Caco-2 (cell line): Measurements from ENCODE around the gene CSTA. TPM values are rescaled to one million over a fixed set of nuclear protein-coding genes. Genes with fewer than 3 reads are reported as not detected.

Source experiments
- Bru-seq: library from RNA; stranded (reverse); fragments of 400-500 nt; gene quantifications from one replicate; lab custom pipeline; 2021; lab: Mats Ljungman, UMichigan
- BruChase-seq, 2 experiments: library from RNA; stranded (reverse); fragments of 400-500 nt; gene quantifications; one replicate each; lab custom pipeline; 2021; lab: Mats Ljungman, UMichigan
- BruUV-seq: library from RNA; stranded (reverse); fragments of 400-500 nt; replicated peaks from 2 replicates; lab custom pipeline; 2021; lab: Mats Ljungman, UMichigan
- CTCF ChIA-PET: fragments of 300-600 bp; sonication (Branson Sonifier 250); formaldehyde crosslinking; loops from one replicate; lab custom pipeline; 2022; ENCODE audit warnings: antibody characterized with exemption; lab: Charles Lee
- POLR2A ChIA-PET: fragments of 300-600 bp; sonication (Branson Sonifier 250); formaldehyde crosslinking; loops from one replicate; lab custom pipeline; 2022; ENCODE audit warnings: antibody characterized with exemption; lab: Charles Lee
- DNase-seq, 2 experiments: peaks; one replicate each; pipeline versions ENCODE4 v3.0.0 to v3.0.0-alpha.2; 2020 to 2022
- H3K27me3 ChIP-seq: replicated peaks from 2 replicates; pipeline ENCODE4 v1.6.0; 2011; ENCODE audit warnings: low read length; ENCODE audit not compliant: control insufficient read depth, insufficient read depth
- H3K36me3 ChIP-seq: 2 replicates; pipeline ENCODE4 v1.5.1; 2011; ENCODE audit warnings: low read length; ENCODE audit not compliant: control insufficient read depth, insufficient read depth
- H3K4me1 ChIP-seq: fragments of 250-450 bp; sonication (Bioruptor Pico); 2 replicates; pipeline ENCODE4 v1.5.1; 2020; ENCODE audit warnings: mild to moderate bottlenecking
- H3K4me3 ChIP-seq: 2 replicates; pipeline ENCODE4 v1.5.1; 2011; ENCODE audit warnings: low read depth, mild to moderate bottlenecking, control low read depth, low read length
- H3K9me3 ChIP-seq: fragments of 250-450 bp; sonication (Bioruptor Pico); 2 replicates; pipeline ENCODE4 v1.5.1; 2020; ENCODE audit warnings: mild to moderate bottlenecking, moderate library complexity
- H3K27ac Mint-ChIP-seq: one replicate; pipeline ENCODE4 v1.8.0; 2022; ENCODE audit warnings: mixed read lengths; ENCODE audit not compliant: unreplicated experiment
- H3K27me3 Mint-ChIP-seq: one replicate; pipeline ENCODE4 v1.8.0; 2022; ENCODE audit warnings: mixed read lengths; ENCODE audit not compliant: insufficient read depth, unreplicated experiment
- H3K36me3 Mint-ChIP-seq: one replicate; pipeline ENCODE4 v1.8.0; 2022; ENCODE audit warnings: mild to moderate bottlenecking, mixed read lengths; ENCODE audit not compliant: insufficient read depth, unreplicated experiment
- H3K4me1 Mint-ChIP-seq: one replicate; pipeline ENCODE4 v1.8.0; 2022; ENCODE audit warnings: low read depth, mixed read lengths; ENCODE audit not compliant: unreplicated experiment
- H3K4me3 Mint-ChIP-seq: one replicate; pipeline ENCODE4 v1.8.0; 2022; ENCODE audit warnings: mild to moderate bottlenecking, moderate library complexity, mixed read lengths; ENCODE audit not compliant: unreplicated experiment
- H3K9me3 Mint-ChIP-seq: one replicate; pipeline ENCODE4 v1.8.0; 2022; ENCODE audit warnings: mixed read lengths; ENCODE audit not compliant: unreplicated experiment
- CTCF ChIP-seq, 2 experiments: fragments of 200-600 bp in 1 of 2; IDR thresholded peaks; 1 replicate in 1 of 2; 2 replicates in 1 of 2; pipeline versions ENCODE4 v1.5.1 to v1.8.0; 2011 to 2022; ENCODE audit warnings: antibody characterized with exemption in 1 of 2, control low read depth in 1 of 2, inconsistent platforms in 1 of 2, low read depth in 1 of 2, low read length in 1 of 2, mild to moderate bottlenecking in 1 of 2, moderate library complexity in 1 of 2; ENCODE audit not compliant: insufficient read depth in 1 of 2, severe bottlenecking in 1 of 2, unreplicated experiment in 1 of 2
- intact Hi-C: fragments of 100-400 bp; cut with micrococcal nuclease; formaldehyde crosslinking; loops from one replicate; pipeline ENCODE4 v1.10.0; 2022; ENCODE audit not compliant: unreplicated experiment
- long read RNA-seq: library from polyadenylated mRNA; stranded (forward); transcript quantifications from one replicate; pipeline ENCODE4 v2.0.0, GENCODE V29; 2022
- total RNA-seq: library from RNA; stranded (reverse); gene quantifications from 2 replicates; pipeline ENCODE4 v1.2.3, GENCODE V29; 2022

The CSTA gene
- 1.0 and 1.1 TPM in 2 replicates for total RNA-seq
- Bru-seq, nascent RNA = percentile 19 among the genes with signal in this experiment
- BruChase-seq, experiment 1, labeled RNA remaining after a 2-hour chase = percentile 11 among the genes with signal in this experiment
- BruChase-seq, experiment 2, labeled RNA remaining after a 6-hour chase = percentile 30 among the genes with signal in this experiment
- long read RNA-seq, partial matches to known transcripts = 0 of 3 reads
- long read RNA-seq, other reads (novel, unspliced or antisense) = 0 of 3 reads

GRCh38 chr3:122324871-122325323, at the start of gene CSTA:
CSTA (plus strand) TSS chr3:122325248; CDS start chr3:122325293, 45 bp downstream.
- no peaks in the 10 kb centered on the region for H3K27me3 Mint-ChIP-seq
- DNase-seq = no peak
- H3K27ac Mint-ChIP-seq = no peak within 1 kb of the TSS
- no peaks in the 10 kb centered on the region for H3K36me3 Mint-ChIP-seq
- BruUV-seq = no TSS peak
- no peaks in the 10 kb centered on the region for H3K4me1 Mint-ChIP-seq
- intact Hi-C loops = no loop called here
- H3K9me3 Mint-ChIP-seq = no peaks in the 10 kb centered on the region
- ChIA-PET POLR2A (no interaction called here), CTCF (no interaction called here)
- H3K4me3 ChIP-seq = no peak within 1 kb of the TSS
- H3K4me3 Mint-ChIP-seq = no peak within 1 kb of the TSS
- no peaks in the 10 kb centered on the region for H3K27me3 ChIP-seq
- no peaks in the 10 kb centered on the region for H3K36me3 ChIP-seq
- no peaks in the 10 kb centered on the region for H3K4me1 ChIP-seq
- TF ChIP-seq CTCF (IDR thresholded peaks at IDR 0.05; ENCODE audit: insufficient read depth in 1 of 2, low read depth in 1 of 2, low read length in 1 of 2, severe bottlenecking in 1 of 2, unreplicated experiment in 1 of 2) = no peak
- peaks cover 4% of the 10 kb centered on the region; the same call in 1 of the 2 replicates for H3K9me3 ChIP-seq

- peaks cover 2% of the 10 kb centered on the region; the same call in 1 of the 2 replicates for H3K27me3 ChIP-seq
- intact Hi-C loops = no loop called here
- H3K36me3 Mint-ChIP-seq = no peaks in the 10 kb centered on the region
- DNase-seq = no peak
- H3K4me1 Mint-ChIP-seq = no peaks in the 10 kb centered on the region
- no TSS peak for BruUV-seq
- ChIA-PET CTCF (no interaction called here), POLR2A (no interaction called here)
- no peak overlapping the region for H3K27ac Mint-ChIP-seq
- H3K9me3 ChIP-seq = no peaks in the 10 kb centered on the region
- no peak overlapping the region for H3K4me3 Mint-ChIP-seq
- no peaks in the 10 kb centered on the region for H3K4me1 ChIP-seq
- no peaks in the 10 kb centered on the region for H3K9me3 Mint-ChIP-seq
- no peak for TF ChIP-seq CTCF (IDR thresholded peaks at IDR 0.05; ENCODE audit: insufficient read depth in 1 of 2, low read depth in 1 of 2, low read length in 1 of 2, severe bottlenecking in 1 of 2, unreplicated experiment in 1 of 2)
- no peak overlapping the region for H3K4me3 ChIP-seq
- H3K27me3 Mint-ChIP-seq = peaks cover 17% of the 10 kb centered on the region
- H3K36me3 ChIP-seq = no peaks in the 10 kb centered on the region
Measured at GRCh38 chr3:122281891-122282290, 43.2 kb upstream of the CSTA start.

- H3K27ac Mint-ChIP-seq = no peak overlapping the region
- Histone ChIP-seq H3K27me3 (peaks cover 2% of the 10 kb centered on the region; the same call in 1 of the 2 replicates), H3K36me3 (no peaks in the 10 kb centered on the region), H3K9me3 (no peaks in the 10 kb centered on the region), H3K4me1 (peaks cover 7% of the 10 kb centered on the region; the same call in 1 of the 2 replicates), H3K4me3 (no peak overlapping the region)
- no TSS peak for BruUV-seq
- peaks cover 16% of the 10 kb centered on the region for H3K27me3 Mint-ChIP-seq
- no peak overlapping the region for H3K4me3 Mint-ChIP-seq
- TF ChIP-seq CTCF (IDR thresholded peaks at IDR 0.05; ENCODE audit: insufficient read depth in 1 of 2, low read depth in 1 of 2, low read length in 1 of 2, severe bottlenecking in 1 of 2, unreplicated experiment in 1 of 2) = no peak
- intact Hi-C loops = no loop called here
- CTCF ChIA-PET = no interaction called here
- no peak for DNase-seq
- POLR2A ChIA-PET = no interaction called here
- no peaks in the 10 kb centered on the region for H3K9me3 Mint-ChIP-seq
- H3K4me1 Mint-ChIP-seq = peaks cover 12% of the 10 kb centered on the region
- H3K36me3 Mint-ChIP-seq = no peaks in the 10 kb centered on the region
Measured at GRCh38 chr3:122283796-122284445, 41.1 kb upstream of the CSTA start.
